Mesendoderm (in vitro differentiated cells): ENCODE results near the gene SLC9A8.

Experiments used
- DNase-seq: peaks from one replicate; pipeline ENCODE4 v3.0.0; 2013
- H2AK5ac ChIP-seq: 2 replicates; pipeline ENCODE4 v1.6.1; 2013; ENCODE audit warnings: low read length, inconsistent platforms
- H2BK120ac ChIP-seq: 2 replicates; pipeline ENCODE4 v1.6.1; 2013; ENCODE audit warnings: low read depth, mild to moderate bottlenecking, low read length, moderate library complexity, mixed read lengths
- H2BK15ac ChIP-seq: replicated peaks from 2 replicates; pipeline ENCODE4 v1.6.1; 2013; ENCODE audit warnings: low read depth, mild to moderate bottlenecking, moderate library complexity
- H2BK5ac ChIP-seq: 2 replicates; pipeline ENCODE4 v1.6.1; 2013; ENCODE audit warnings: low read length, inconsistent platforms
- H3K18ac ChIP-seq: 2 replicates; pipeline ENCODE4 v1.6.1; 2013; ENCODE audit warnings: mild to moderate bottlenecking, low read length, mixed read lengths
- H3K23ac ChIP-seq: one replicate; pipeline ENCODE4 v1.6.1; 2013; ENCODE audit warnings: low read length
- H3K27ac ChIP-seq: 2 replicates; pipeline ENCODE4 v1.5.1; 2013; ENCODE audit warnings: low read depth, mild to moderate bottlenecking, inconsistent platforms, low read length, moderate library complexity
- H3K27me3 ChIP-seq: 2 replicates; pipeline ENCODE4 v1.6.1; 2013; ENCODE audit warnings: low read length, control low read depth, mild to moderate bottlenecking, inconsistent platforms; ENCODE audit not compliant: insufficient read depth, poor library complexity
- H3K36me3 ChIP-seq: 2 replicates; pipeline ENCODE4 v1.6.1; 2013; ENCODE audit warnings: low read length, inconsistent platforms; ENCODE audit not compliant: control insufficient read depth, insufficient read depth
- H3K4ac ChIP-seq: one replicate; pipeline ENCODE4 v1.6.1; 2013; ENCODE audit warnings: low read depth, mild to moderate bottlenecking, low read length, moderate library complexity
- H3K4me1 ChIP-seq: 2 replicates; pipeline ENCODE4 v1.6.1; 2013; ENCODE audit warnings: low read depth, low read length, inconsistent platforms; ENCODE audit not compliant: control insufficient read depth
- H3K4me2 ChIP-seq: 2 replicates; pipeline ENCODE4 v1.6.1; 2013; ENCODE audit warnings: low read length
- H3K4me3 ChIP-seq: 2 replicates; pipeline ENCODE4 v1.5.1; 2013; ENCODE audit warnings: mild to moderate bottlenecking, low read length
- H3K56ac ChIP-seq: one replicate; pipeline ENCODE4 v1.6.1; 2013; ENCODE audit warnings: low read length
- H3K79me1 ChIP-seq: 2 replicates; pipeline ENCODE4 v1.6.1; 2013; ENCODE audit warnings: low read length, inconsistent platforms
- H3K79me2 ChIP-seq: 2 replicates; pipeline ENCODE4 v1.6.1; 2013; ENCODE audit warnings: mild to moderate bottlenecking, low read length; ENCODE audit not compliant: control insufficient read depth, insufficient read depth
- H3K9ac ChIP-seq: 2 replicates; pipeline ENCODE4 v1.6.1; 2013; ENCODE audit warnings: low read length, inconsistent platforms
- H4K5ac ChIP-seq: one replicate; pipeline ENCODE4 v1.6.1; 2013; ENCODE audit warnings: low read length
- H4K8ac ChIP-seq: one replicate; pipeline ENCODE4 v1.6.1; 2013; ENCODE audit warnings: low read depth, mild to moderate bottlenecking, control low read depth, low read length, moderate library complexity
- WGBS: extraction: QIAGEN DNeasy Blood & Tissue Kit; methylation state at CpG from one replicate; pipeline ENCODE4 v1.1.7; 2013; ENCODE audit warnings: low lambda C conversion rate, missing lambda C conversion rate; ENCODE audit not compliant: insufficient coverage; ENCODE audit errors: extremely low coverage; 5-methylcytosine and 5-hydroxymethylcytosine counted together

Gene SLC9A8

DNA sequence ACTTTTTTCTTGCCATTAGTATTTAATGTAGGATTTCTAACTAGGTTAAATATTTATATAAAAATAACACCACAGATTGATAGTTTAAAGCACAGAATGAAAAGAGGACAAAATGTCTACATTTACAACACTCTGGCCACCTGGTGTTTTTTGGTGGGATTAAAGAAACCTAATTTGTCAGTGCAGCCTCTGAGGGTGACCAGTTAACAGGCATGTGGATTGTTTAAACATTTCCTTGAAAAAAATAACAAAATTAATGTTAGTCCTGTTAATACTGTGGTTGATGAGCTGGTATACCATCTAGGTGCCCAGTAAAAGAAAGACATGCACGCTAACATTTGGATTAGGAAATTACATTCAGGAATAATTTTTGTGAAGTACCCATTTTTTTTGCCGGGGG is 8.8 kb downstream of the SLC9A8 start:
- Histone ChIP-seq H3K4ac (no peak overlapping the region), H3K79me2 (no peaks in the 10 kb centered on the region), H3K9ac (no peak overlapping the region), H2BK15ac (no peak overlapping the region), H3K27ac (no peak overlapping the region), H3K4me2 (no peak overlapping the region), H4K8ac (no peak overlapping the region), H3K27me3 (no peaks in the 10 kb centered on the region), H4K5ac (no peak overlapping the region), H2BK5ac (no peak overlapping the region), H2BK120ac (no peak overlapping the region), H3K4me1 (no peaks in the 10 kb centered on the region), H2AK5ac (no peak overlapping the region), H3K4me3 (no peak overlapping the region), H3K18ac (no peak overlapping the region), H3K23ac (no peak overlapping the region), H3K36me3 (no peaks in the 10 kb centered on the region), H3K56ac (no peak overlapping the region), H3K79me1 (no peaks in the 10 kb centered on the region)
- no peak for DNase-seq
- no CpG with 5 or more reads among the region's 2 CpGs for WGBS

DNA sequence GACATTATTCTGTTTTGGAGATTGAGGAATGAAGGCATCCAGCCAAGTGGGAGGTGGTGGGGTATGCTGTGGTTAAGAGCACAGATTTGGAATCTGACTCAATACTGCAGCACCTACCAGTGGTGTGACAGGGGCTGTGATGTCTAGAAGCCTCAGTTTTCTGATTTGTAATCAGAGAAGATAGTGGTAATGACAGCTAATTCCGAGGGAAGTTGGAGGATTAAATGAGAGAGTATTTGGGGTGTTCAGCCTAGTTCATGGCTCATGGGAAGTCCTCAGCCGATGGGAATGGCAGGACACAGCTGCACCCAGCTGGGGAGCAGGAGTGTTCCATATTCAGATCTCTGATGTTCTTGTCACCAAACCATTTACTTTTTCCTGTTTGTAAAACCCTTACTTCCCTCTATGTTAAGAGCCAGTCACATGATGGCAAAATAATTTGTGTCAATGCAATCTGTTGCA is 9.3 kb downstream of the SLC9A8 start:
- Histone ChIP-seq H2BK120ac (no peak overlapping the region), H3K4me2 (no peak overlapping the region), H3K36me3 (no peaks in the 10 kb centered on the region)

DNA sequence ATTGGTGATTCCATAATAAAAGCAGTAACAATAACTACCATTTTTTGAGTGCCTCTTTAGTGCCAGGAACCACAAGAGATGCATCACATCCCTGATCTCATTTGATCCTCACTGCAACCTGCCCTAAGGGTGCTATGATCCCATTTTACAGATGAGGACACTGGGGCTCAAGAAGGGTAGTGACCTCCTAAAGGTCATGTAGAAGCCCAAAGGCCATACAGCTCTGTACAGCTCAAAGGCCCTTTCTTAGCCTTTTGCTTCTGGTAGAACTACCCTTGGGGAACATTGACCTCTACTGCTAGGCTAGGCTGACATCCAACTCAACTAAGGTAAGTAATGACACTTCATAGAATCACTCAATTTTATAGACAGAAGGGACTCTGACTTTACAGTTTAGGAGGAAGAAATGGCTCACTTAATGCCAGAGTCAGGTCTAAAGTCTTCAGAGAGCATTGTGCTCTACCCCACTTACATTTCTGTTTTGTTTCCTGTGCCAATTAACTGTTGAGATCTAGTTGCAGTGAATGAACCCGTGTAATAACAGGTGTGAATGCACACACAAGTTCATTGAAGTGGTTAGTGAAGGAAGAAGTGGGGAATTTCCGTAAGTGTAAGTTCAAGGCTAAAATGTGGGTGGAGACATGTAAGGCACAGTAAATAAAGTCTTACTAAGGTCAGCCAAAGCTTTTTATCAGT is 10.7 kb downstream of the SLC9A8 start:
- no peak for DNase-seq
- H3K27me3 ChIP-seq = no peaks in the 10 kb centered on the region
- no peaks in the 10 kb centered on the region for H3K4me1 ChIP-seq
- no peak overlapping the region for H2BK15ac ChIP-seq
- H3K4me2 ChIP-seq = no peak overlapping the region
- H2AK5ac ChIP-seq = no peak overlapping the region
- H2BK5ac ChIP-seq = no peak overlapping the region
- no CpG with 5 or more reads among the region's 2 CpGs for WGBS
- no peak overlapping the region for H3K9ac ChIP-seq
- no peaks in the 10 kb centered on the region for H3K79me2 ChIP-seq
- H4K5ac ChIP-seq = no peak overlapping the region
- H2BK120ac ChIP-seq = no peak overlapping the region
- no peak overlapping the region for H3K4ac ChIP-seq
- H3K4me3 ChIP-seq = no peak overlapping the region
- H4K8ac ChIP-seq = no peak overlapping the region
- no peak overlapping the region for H3K27ac ChIP-seq
- no peak overlapping the region for H3K18ac ChIP-seq
- H3K56ac ChIP-seq = no peak overlapping the region
- H3K23ac ChIP-seq = no peak overlapping the region
- no peaks in the 10 kb centered on the region for H3K36me3 ChIP-seq
- no peaks in the 10 kb centered on the region for H3K79me1 ChIP-seq

More for the DNA sequence above, 9.3 kb downstream of the SLC9A8 start:
- H3K27me3 ChIP-seq = no peaks in the 10 kb centered on the region
- no peak overlapping the region for H3K56ac ChIP-seq
- no peak overlapping the region for H2BK15ac ChIP-seq
- no peaks in the 10 kb centered on the region for H3K79me1 ChIP-seq
- H3K4ac ChIP-seq = no peak overlapping the region
- no peak overlapping the region for H3K9ac ChIP-seq
- H3K79me2 ChIP-seq = no peaks in the 10 kb centered on the region
- no peak overlapping the region for H3K4me3 ChIP-seq
- H3K27ac ChIP-seq = no peak overlapping the region
- DNase-seq = peak; percentile 42
- H3K4me1 ChIP-seq = no peaks in the 10 kb centered on the region
- H3K23ac ChIP-seq = no peak overlapping the region
- no peak overlapping the region for H3K18ac ChIP-seq
- H4K8ac ChIP-seq = no peak overlapping the region
- H2AK5ac ChIP-seq = no peak overlapping the region
- no peak overlapping the region for H2BK5ac ChIP-seq
- no CpG with 5 or more reads among the region's 2 CpGs for WGBS
- no peak overlapping the region for H4K5ac ChIP-seq

DNA sequence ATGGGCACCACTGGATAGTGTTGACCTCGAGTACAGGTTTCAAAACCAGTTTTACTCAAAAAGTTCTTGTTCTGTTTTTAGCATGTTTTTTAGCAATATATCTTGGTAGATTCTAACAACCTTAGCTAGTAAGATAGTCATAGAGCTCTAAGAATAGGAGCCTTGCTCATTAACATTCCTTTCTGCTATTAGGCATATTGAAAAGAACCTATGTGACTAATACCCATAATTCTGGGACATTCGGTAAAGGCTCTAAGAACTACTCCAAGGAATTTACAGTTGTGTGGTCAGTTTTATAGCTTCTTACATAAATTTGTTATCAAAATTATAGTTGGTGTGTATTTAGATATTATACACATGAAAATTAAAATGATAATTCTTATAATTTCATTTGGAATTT is 11.6 kb downstream of the SLC9A8 start:
- no peak overlapping the region for H4K8ac ChIP-seq
- H3K79me2 ChIP-seq = no peaks in the 10 kb centered on the region
- no peak overlapping the region for H3K23ac ChIP-seq
- DNase-seq = no peak
- no peak overlapping the region for H3K4me3 ChIP-seq
- H3K27ac ChIP-seq = no peak overlapping the region
- H3K4me1 ChIP-seq = no peaks in the 10 kb centered on the region
- H3K9ac ChIP-seq = no peak overlapping the region
- no peak overlapping the region for H2BK15ac ChIP-seq
- H3K4me2 ChIP-seq = no peak overlapping the region
- no peak overlapping the region for H2BK5ac ChIP-seq
- no peak overlapping the region for H3K56ac ChIP-seq
- H2AK5ac ChIP-seq = no peak overlapping the region
- no peak overlapping the region for H4K5ac ChIP-seq
- no peaks in the 10 kb centered on the region for H3K79me1 ChIP-seq
- no peaks in the 10 kb centered on the region for H3K36me3 ChIP-seq
- H2BK120ac ChIP-seq = no peak overlapping the region
- H3K27me3 ChIP-seq = no peaks in the 10 kb centered on the region
- no CpG with 5 or more reads among the region's 2 CpGs for WGBS
- H3K4ac ChIP-seq = no peak overlapping the region
- H3K18ac ChIP-seq = no peak overlapping the region

DNA sequence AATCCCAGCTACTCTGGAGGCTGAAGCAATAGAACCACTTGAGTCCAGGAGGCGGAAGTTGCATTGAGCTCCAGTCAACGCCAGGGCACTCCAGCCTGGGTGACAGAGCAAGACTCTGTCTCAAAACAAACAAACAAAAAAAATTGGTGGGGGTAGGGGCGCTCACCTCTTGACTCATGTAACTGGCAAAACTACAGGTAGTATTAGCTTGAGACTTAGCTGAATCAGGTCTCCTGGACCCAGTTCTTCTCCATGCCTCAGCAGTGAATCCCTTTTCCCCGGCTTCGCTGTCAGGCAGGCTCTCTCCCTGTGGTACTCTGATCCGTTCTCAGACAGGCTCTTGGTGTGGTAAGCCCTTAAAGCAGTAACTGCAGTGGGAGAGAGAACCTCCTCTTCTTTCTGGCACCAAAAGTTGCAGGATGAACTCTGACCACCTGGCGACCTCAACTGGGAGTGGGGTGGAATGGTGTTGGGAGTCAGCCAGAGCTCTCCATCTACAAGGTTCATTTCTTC is 12.9 kb downstream of the SLC9A8 start:
- H3K56ac ChIP-seq = no peak overlapping the region
- H3K36me3 ChIP-seq = no peaks in the 10 kb centered on the region
- WGBS = no CpG with 5 or more reads among the region's 7 CpGs

More for the DNA sequence above, 12.9 kb downstream of the SLC9A8 start:
- no peak overlapping the region for H2BK5ac ChIP-seq
- no peaks in the 10 kb centered on the region for H3K79me1 ChIP-seq
- DNase-seq = peak; percentile 40
- H3K27me3 ChIP-seq = no peaks in the 10 kb centered on the region
- no peaks in the 10 kb centered on the region for H3K4me1 ChIP-seq
- no peak overlapping the region for H3K18ac ChIP-seq
- H3K4me2 ChIP-seq = no peak overlapping the region
- no peak overlapping the region for H3K9ac ChIP-seq
- H2BK120ac ChIP-seq = no peak overlapping the region
- H4K5ac ChIP-seq = no peak overlapping the region
- no peaks in the 10 kb centered on the region for H3K79me2 ChIP-seq
- no peak overlapping the region for H2BK15ac ChIP-seq
- no peak overlapping the region for H2AK5ac ChIP-seq
- no peak overlapping the region for H3K27ac ChIP-seq
- H4K8ac ChIP-seq = no peak overlapping the region
- H3K4me3 ChIP-seq = no peak overlapping the region
- no peak overlapping the region for H3K23ac ChIP-seq
- H3K4ac ChIP-seq = no peak overlapping the region
